ENCODE measurements around the gene HFM1. TPM values are rescaled to one million over a fixed set of nuclear protein-coding genes. Genes with fewer than 3 reads are reported as not detected.
"Not testable (repeated sequence)": the region's sequence is repeated elsewhere in the genome, so short reads cannot be mapped to it uniquely, and the experiment has no call there.

The HFM1 gene
- total RNA-seq, 1 donor from 2014 or later = 0.17 TPM

GRCh38 chr1:91398291-91398690, 6.3 kb downstream of the HFM1 start:
- no peak for DNase-seq (ENCODE audit: low read depth)
- H3K4me3 ChIP-seq (ENCODE audit: low read depth, low read length) = no peak overlapping the region
- no peak for TF ChIP-seq CTCF (conservative IDR thresholded peaks at IDR 0.05; ENCODE audit: low read depth, low read length)

GRCh38 chr1:91397605-91398004, 7.0 kb downstream of the HFM1 start:
- no peak for TF ChIP-seq CTCF (conservative IDR thresholded peaks at IDR 0.05; ENCODE audit: low read depth, low read length)
- no peak for DNase-seq (ENCODE audit: low read depth)
- no peak overlapping the region for H3K4me3 ChIP-seq (ENCODE audit: low read depth, low read length)

- TF ChIP-seq CTCF (conservative IDR thresholded peaks at IDR 0.05; ENCODE audit: low read depth, low read length) = no peak
These were observed 11.6 kb downstream of the HFM1 start for GRCh38 chr1:91393042-91393441.

GRCh38 chr1:91386109-91386508, 18.5 kb downstream of the HFM1 start:
- TF ChIP-seq CTCF (conservative IDR thresholded peaks at IDR 0.05; ENCODE audit: low read depth, low read length) = no peak
- H3K4me3 ChIP-seq (ENCODE audit: low read depth, low read length) = no peak overlapping the region
- DNase-seq (ENCODE audit: low read depth) = no peak

More at GRCh38 chr1:91393042-91393441, 11.6 kb downstream of the HFM1 start:
- no peak overlapping the region for H3K4me3 ChIP-seq (ENCODE audit: low read depth, low read length)
- no peak for DNase-seq (ENCODE audit: low read depth)

GRCh38 chr1:91383456-91383855, 21.2 kb downstream of the HFM1 start:
- TF ChIP-seq CTCF (conservative IDR thresholded peaks at IDR 0.05; ENCODE audit: low read depth, low read length) = no peak
- no peak for DNase-seq (ENCODE audit: low read depth)
- H3K4me3 ChIP-seq (ENCODE audit: low read depth, low read length) = no peak overlapping the region

GRCh38 chr1:91381844-91382243, 22.8 kb downstream of the HFM1 start:
- no peak for TF ChIP-seq CTCF (conservative IDR thresholded peaks at IDR 0.05; ENCODE audit: low read depth, low read length)
- no peak overlapping the region for H3K4me3 ChIP-seq (ENCODE audit: low read depth, low read length)
- no peak for DNase-seq (ENCODE audit: low read depth)

GRCh38 chr1:91374086-91374485, 30.6 kb downstream of the HFM1 start:
- no peak for TF ChIP-seq CTCF (conservative IDR thresholded peaks at IDR 0.05; ENCODE audit: low read depth, low read length)
- no peak overlapping the region for H3K4me3 ChIP-seq (ENCODE audit: low read depth, low read length)
- DNase-seq (ENCODE audit: low read depth) = no peak

GRCh38 chr1:91372230-91372629, 32.4 kb downstream of the HFM1 start:
- H3K4me3 ChIP-seq (ENCODE audit: low read depth, low read length); DNase-seq (ENCODE audit: low read depth): not testable (repeated sequence)

All from epithelial cell of proximal tubule (primary cell).